B cell (primary cell): ENCODE measurements around the gene CORO1C.

Experiments
- EZH2 ChIP-seq: IDR thresholded peaks from 2 replicates; pipeline ENCODE4 v1.6.1; 2012; ENCODE audit warnings: borderline replicate concordance, low read depth, mild to moderate bottlenecking, moderate library complexity, low read length; ENCODE audit not compliant: insufficient read depth, poor library complexity, severe bottlenecking
- TF ChIP-seq, protein P1 (sequence below): fragments of 200-600 bp; IDR thresholded peaks from one replicate; pipeline ENCODE4 v1.8.0; 2022; ENCODE audit warnings: antibody characterized with exemption, mild to moderate bottlenecking

DNA sequence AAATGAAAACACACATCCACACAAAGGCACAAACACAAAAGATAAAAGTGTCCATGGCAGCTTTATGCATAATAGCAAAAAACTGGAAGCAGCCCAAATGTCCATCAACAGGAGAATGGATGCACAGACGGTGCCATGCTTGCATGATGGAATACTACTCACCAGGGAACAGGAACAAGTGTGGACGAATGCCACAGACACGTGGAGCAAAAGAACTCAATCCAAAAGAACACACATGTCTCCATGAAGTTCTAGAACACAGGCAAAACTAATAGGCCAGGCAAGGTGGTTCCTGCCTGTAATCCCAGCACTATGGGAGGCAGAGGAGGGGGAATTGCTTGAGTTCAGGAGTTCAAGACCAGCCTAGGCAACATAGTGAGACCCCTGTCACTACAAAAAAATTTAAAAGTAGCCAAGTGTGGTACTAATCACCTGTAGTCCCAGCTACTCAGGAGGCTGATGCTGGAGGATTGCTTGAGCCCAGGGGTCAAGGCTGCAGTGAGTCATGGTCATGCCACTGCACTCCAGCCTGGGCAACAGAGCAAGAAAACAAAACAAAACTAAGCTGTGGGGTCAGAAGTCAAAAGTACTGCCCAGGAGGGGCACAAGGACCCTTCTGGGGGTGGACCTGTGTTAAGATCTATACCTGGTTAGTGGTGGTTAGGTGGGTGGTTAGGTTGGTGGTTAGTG lies 126.2 kb downstream of the CORO1C start:
- TF ChIP-seq EZH2: no peak
- TF ChIP-seq, protein P1, sequence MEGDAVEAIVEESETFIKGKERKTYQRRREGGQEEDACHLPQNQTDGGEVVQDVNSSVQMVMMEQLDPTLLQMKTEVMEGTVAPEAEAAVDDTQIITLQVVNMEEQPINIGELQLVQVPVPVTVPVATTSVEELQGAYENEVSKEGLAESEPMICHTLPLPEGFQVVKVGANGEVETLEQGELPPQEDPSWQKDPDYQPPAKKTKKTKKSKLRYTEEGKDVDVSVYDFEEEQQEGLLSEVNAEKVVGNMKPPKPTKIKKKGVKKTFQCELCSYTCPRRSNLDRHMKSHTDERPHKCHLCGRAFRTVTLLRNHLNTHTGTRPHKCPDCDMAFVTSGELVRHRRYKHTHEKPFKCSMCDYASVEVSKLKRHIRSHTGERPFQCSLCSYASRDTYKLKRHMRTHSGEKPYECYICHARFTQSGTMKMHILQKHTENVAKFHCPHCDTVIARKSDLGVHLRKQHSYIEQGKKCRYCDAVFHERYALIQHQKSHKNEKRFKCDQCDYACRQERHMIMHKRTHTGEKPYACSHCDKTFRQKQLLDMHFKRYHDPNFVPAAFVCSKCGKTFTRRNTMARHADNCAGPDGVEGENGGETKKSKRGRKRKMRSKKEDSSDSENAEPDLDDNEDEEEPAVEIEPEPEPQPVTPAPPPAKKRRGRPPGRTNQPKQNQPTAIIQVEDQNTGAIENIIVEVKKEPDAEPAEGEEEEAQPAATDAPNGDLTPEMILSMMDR: no peak
